Measurements from ENCODE around the gene MAPKAP1.

The MAPKAP1 gene

DNA sequence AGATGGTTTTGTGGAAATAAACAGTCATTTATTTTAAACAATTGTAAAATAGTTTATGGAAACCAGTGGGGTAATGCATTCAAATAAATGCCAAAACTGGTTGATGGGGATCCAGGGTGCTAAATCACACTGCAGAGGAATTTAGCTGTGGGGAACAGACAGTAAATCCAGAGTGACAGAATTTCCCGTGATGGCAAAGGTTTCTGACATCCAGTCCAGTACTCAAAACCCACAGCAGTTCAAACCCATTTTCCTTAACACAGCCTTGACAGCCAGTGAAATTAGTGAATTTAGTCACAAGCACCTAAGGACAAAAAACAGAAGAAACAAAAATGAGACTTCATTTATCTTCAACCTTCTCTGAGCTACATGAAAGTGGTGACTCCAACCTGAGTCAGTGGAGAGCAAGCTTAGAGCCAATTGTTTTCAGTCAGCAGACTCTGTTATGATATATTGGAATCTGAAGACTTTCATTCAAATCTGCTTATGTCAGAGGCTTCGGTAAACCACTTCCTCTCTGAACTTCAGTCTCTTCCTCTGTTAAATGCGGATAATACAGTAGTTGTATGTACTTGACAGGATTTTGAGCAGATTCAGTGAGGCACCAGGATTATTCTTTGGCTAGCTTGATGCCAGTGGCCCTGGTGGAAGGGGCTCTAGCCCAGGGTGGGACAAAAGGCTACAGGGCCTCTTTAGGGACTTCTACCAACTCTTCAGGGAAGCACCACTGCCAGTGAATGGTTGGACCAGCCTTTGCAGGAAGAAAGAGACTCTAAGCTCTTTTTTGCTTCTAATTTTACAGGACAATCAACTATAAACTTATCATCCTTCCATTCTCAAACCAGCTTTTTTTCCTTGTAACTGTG lies 185.3 kb downstream of the MAPKAP1 start:
- peak overlapping the region; percentile 14 to 88 (median 70) for H3K4me2 ChIP-seq
- H3K27ac ChIP-seq = peak overlapping the region in 6 of 11 experiments; percentile 9 to 70 (median 56); a peak in 10 of 22 replicates

GRCh38 chr9:125519734-125520133 lies 187.3 kb downstream of the MAPKAP1 start:
- no peak for TF ChIP-seq Cebpa-rat (IDR thresholded peaks at IDR 0.05)
- H3K9ac ChIP-seq = no peak overlapping the region
- H3K36me3 ChIP-seq = peaks cover 13 to 77% (median 32%) of the 10 kb centered on the region in 11 experiments; a peak in 20 of 22 replicates
- H3K27me3 ChIP-seq = no peaks in the 10 kb centered on the region
- H3K4me3 ChIP-seq = no peak overlapping the region
- H3K9me3 ChIP-seq (replicated peaks in 1 of 11) = no peaks in the 10 kb centered on the region
- H3K4me2 ChIP-seq = no peak overlapping the region
- H4K20me1 ChIP-seq = peaks cover 0 to 9% (median 0%) of the 10 kb centered on the region in 11 experiments; a peak in 3 of 22 replicates
- H3K27ac ChIP-seq = no peak overlapping the region
- peaks cover 13 to 46% (median 18%) of the 10 kb centered on the region in 10 experiments for H3K4me1 ChIP-seq

More for the DNA sequence above, 185.3 kb downstream of the MAPKAP1 start:
- H4K20me1 ChIP-seq = peaks cover 0 to 12% (median 0%) of the 10 kb centered on the region in 11 experiments; a peak in 4 of 22 replicates
- H3K9ac ChIP-seq = peak overlapping the region in 5 of 11 experiments; percentile 27 to 49 (median 34); a peak in 5 of 22 replicates
- no peak overlapping the region for H3K4me3 ChIP-seq
- H3K4me1 ChIP-seq = peaks cover 13 to 51% (median 18%) of the 10 kb centered on the region in 10 experiments
- no peak for TF ChIP-seq Cebpa-rat (IDR thresholded peaks at IDR 0.05)
- no peaks in the 10 kb centered on the region for H3K27me3 ChIP-seq
- peaks cover 7 to 64% (median 44%) of the 10 kb centered on the region in 11 experiments; a peak in 20 of 22 replicates for H3K36me3 ChIP-seq
- no peaks in the 10 kb centered on the region for H3K9me3 ChIP-seq (replicated peaks in 1 of 11)

GRCh38 chr9:125517577-125517976 lies 189.4 kb downstream of the MAPKAP1 start:
- no peak overlapping the region for H3K4me2 ChIP-seq
- no peaks in the 10 kb centered on the region for H3K9me3 ChIP-seq (replicated peaks in 1 of 11)
- no peak overlapping the region for H3K9ac ChIP-seq
- H3K4me1 ChIP-seq = peaks cover 10 to 25% (median 13%) of the 10 kb centered on the region in 10 experiments
- no peaks in the 10 kb centered on the region for H3K27me3 ChIP-seq
- no peak for TF ChIP-seq Cebpa-rat (IDR thresholded peaks at IDR 0.05)
- H4K20me1 ChIP-seq = peaks cover 0 to 13% (median 0%) of the 10 kb centered on the region in 11 experiments; a peak in 3 of 22 replicates
- H3K27ac ChIP-seq = no peak overlapping the region
- no peak overlapping the region for H3K4me3 ChIP-seq
- H3K36me3 ChIP-seq = peaks cover 10 to 73% (median 31%) of the 10 kb centered on the region in 11 experiments; a peak in 20 of 22 replicates

GRCh38 chr9:125515983-125516940 lies 190.7 kb downstream of the MAPKAP1 start:
- H3K4me2 ChIP-seq = no peak overlapping the region
- H3K27me3 ChIP-seq = no peaks in the 10 kb centered on the region
- no peak for TF ChIP-seq Cebpa-rat (IDR thresholded peaks at IDR 0.05)
- H3K4me1 ChIP-seq = peaks cover 0 to 13% (median under 1%) of the 10 kb centered on the region in 10 experiments; a peak in 9 of 20 replicates
- H3K4me3 ChIP-seq = no peak overlapping the region
- H3K9ac ChIP-seq = no peak overlapping the region
- H3K9me3 ChIP-seq (replicated peaks in 1 of 11) = no peaks in the 10 kb centered on the region
- no peak overlapping the region for H3K27ac ChIP-seq
- peaks cover 8 to 73% (median 31%) of the 10 kb centered on the region in 11 experiments; a peak in 20 of 22 replicates for H3K36me3 ChIP-seq
- H4K20me1 ChIP-seq = peaks cover 0 to 14% (median 2%) of the 10 kb centered on the region in 11 experiments; a peak in 6 of 22 replicates

GRCh38 chr9:125515281-125515680 lies 191.7 kb downstream of the MAPKAP1 start:
- Histone ChIP-seq H3K4me1 (peaks cover 0 to 3% (median 0%) of the 10 kb centered on the region in 10 experiments; a peak in 5 of 20 replicates), H4K20me1 (peaks cover 0 to 17% (median 5%) of the 10 kb centered on the region in 11 experiments; a peak in 8 of 22 replicates), H3K36me3 (peaks cover 0 to 65% (median 22%) of the 10 kb centered on the region in 11 experiments; a peak in 17 of 22 replicates), H3K9me3 (replicated peaks in 1 of 11) (no peaks in the 10 kb centered on the region), H3K4me3 (no peak overlapping the region), H3K27me3 (no peaks in the 10 kb centered on the region), H3K4me2 (no peak overlapping the region), H3K27ac (no peak overlapping the region), H3K9ac (no peak overlapping the region)
- TF ChIP-seq Cebpa-rat (IDR thresholded peaks at IDR 0.05) = no peak

GRCh38 chr9:125514468-125514867 lies 192.5 kb downstream of the MAPKAP1 start:
- Histone ChIP-seq H3K27ac (no peak overlapping the region), H3K4me1 (no peaks in the 10 kb centered on the region), H3K9ac (no peak overlapping the region), H3K4me2 (no peak overlapping the region), H3K4me3 (no peak overlapping the region), H3K36me3 (peaks cover 0 to 60% (median 15%) of the 10 kb centered on the region in 11 experiments; a peak in 13 of 22 replicates), H4K20me1 (peaks cover 0 to 25% (median 6%) of the 10 kb centered on the region in 11 experiments; a peak in 12 of 22 replicates), H3K27me3 (no peaks in the 10 kb centered on the region), H3K9me3 (replicated peaks in 1 of 11) (no peaks in the 10 kb centered on the region)
- no peak for TF ChIP-seq Cebpa-rat (IDR thresholded peaks at IDR 0.05)

- no peak overlapping the region for H3K4me3 ChIP-seq
- H3K9ac ChIP-seq = no peak overlapping the region
- H3K4me2 ChIP-seq = no peak overlapping the region
- no peaks in the 10 kb centered on the region for H3K4me1 ChIP-seq
- H3K27ac ChIP-seq = no peak overlapping the region
- peaks cover 0 to 55% (median 11%) of the 10 kb centered on the region in 11 experiments; a peak in 13 of 22 replicates for H3K36me3 ChIP-seq
- H3K27me3 ChIP-seq = no peaks in the 10 kb centered on the region
- no peak for TF ChIP-seq Cebpa-rat (IDR thresholded peaks at IDR 0.05)
- H3K9me3 ChIP-seq (replicated peaks in 1 of 11) = no peaks in the 10 kb centered on the region
- peaks cover 0 to 26% (median 8%) of the 10 kb centered on the region in 11 experiments; a peak in 12 of 22 replicates for H4K20me1 ChIP-seq
These were observed 193.2 kb downstream of the MAPKAP1 start for GRCh38 chr9:125513668-125514413.

DNA sequence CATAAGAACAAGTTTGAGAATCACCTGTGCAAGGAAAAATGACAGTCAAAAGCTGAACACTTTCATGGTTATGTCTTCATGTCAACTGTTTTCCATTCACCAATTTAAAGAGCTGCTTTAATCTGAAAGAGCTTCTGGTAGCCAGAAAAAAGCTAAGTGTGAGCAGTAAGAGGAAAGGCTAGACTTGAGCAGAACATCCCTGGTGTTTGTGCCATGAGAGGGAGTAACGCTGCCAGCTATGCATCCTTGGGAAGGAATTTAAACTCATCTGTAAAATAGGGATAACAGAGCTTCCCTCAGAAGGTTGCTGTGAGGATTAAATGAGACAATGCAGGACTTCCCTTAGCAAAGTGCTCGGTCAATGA lies 193.7 kb downstream of the MAPKAP1 start:
- Histone ChIP-seq H4K20me1 (peaks cover 0 to 26% (median 9%) of the 10 kb centered on the region in 11 experiments; a peak in 12 of 22 replicates), H3K4me3 (no peak overlapping the region), H3K4me1 (no peaks in the 10 kb centered on the region), H3K9me3 (replicated peaks in 1 of 11) (no peaks in the 10 kb centered on the region), H3K27me3 (no peaks in the 10 kb centered on the region), H3K36me3 (peaks cover 0 to 53% (median 7%) of the 10 kb centered on the region in 11 experiments; a peak in 12 of 22 replicates), H3K27ac (no peak overlapping the region), H3K4me2 (no peak overlapping the region), H3K9ac (no peak overlapping the region)
- no peak for TF ChIP-seq Cebpa-rat (IDR thresholded peaks at IDR 0.05)
